ENCODE data around the gene TMEM200C. TPM values are rescaled to one million over a fixed set of nuclear protein-coding genes. Genes with fewer than 3 reads are reported as not detected.
A peak's percentile ranks its signal among the peaks of the same experiment; 100 is the strongest.

TMEM200C gene
- total RNA-seq, 1 experiment from 2014 or later, result 0.05 TPM

DNA sequence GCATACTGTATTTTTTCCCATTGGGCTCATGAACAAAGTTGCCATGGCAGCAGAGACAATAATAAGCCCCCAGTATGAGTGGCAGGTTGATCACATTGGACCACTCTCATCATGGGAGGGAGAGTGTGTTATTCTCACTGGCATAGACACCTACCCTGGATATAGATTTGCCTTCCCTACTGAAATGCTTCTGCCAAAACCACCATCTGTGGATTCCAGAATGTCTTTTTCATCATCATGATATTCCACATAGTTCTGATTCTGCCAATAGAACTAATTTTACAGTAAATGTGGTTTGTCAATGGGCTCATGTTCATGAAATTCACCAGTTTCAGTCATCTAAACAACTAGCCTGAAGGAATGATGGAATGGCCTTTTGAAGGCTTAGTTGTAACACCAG is 18.4 kb downstream of the TMEM200C start:
- BruUV-seq (replicated peaks), result no TSS peak
- POLR2A ChIA-PET, result no interaction called here

GRCh38 chr18:5874336-5874735 is 21.0 kb downstream of the TMEM200C start:
- no TSS peak for BruUV-seq (replicated peaks)
- Histone ChIP-seq H3K9me3 (no peaks in the 10 kb centered on the region), H3K4me3 (ENCODE audit: low read depth, low read length) (no peak overlapping the region), H3K36me3 (ENCODE audit: control insufficient read depth, insufficient read depth, low read length) (no peaks in the 10 kb centered on the region), H3K27me3 (replicated peaks; ENCODE audit: control insufficient read depth, insufficient read depth, low read length) (0 out of 2 replicates have a peak, but pooled peaks cover 2% of the 10 kb centered on the region), H3K4me1 (no peaks in the 10 kb centered on the region)
- DNase-seq, result no peak
- CTCF ChIA-PET, result no interaction called here
- intact Hi-C loops (cut with micrococcal nuclease; ENCODE audit: unreplicated experiment), result no loop called here
- H3K36me3 Mint-ChIP-seq (ENCODE audit: insufficient read depth, unreplicated experiment), result no peaks in the 10 kb centered on the region
- H3K27ac Mint-ChIP-seq (ENCODE audit: unreplicated experiment), result no peak overlapping the region
- no peak overlapping the region for H3K4me3 Mint-ChIP-seq (ENCODE audit: unreplicated experiment)
- no peaks in the 10 kb centered on the region for H3K4me1 Mint-ChIP-seq (ENCODE audit: low read depth, unreplicated experiment)
- H3K9me3 Mint-ChIP-seq (ENCODE audit: unreplicated experiment), result no peaks in the 10 kb centered on the region
- no peaks in the 10 kb centered on the region for H3K27me3 Mint-ChIP-seq (ENCODE audit: insufficient read depth, unreplicated experiment)
- TF ChIP-seq, protein P1, sequence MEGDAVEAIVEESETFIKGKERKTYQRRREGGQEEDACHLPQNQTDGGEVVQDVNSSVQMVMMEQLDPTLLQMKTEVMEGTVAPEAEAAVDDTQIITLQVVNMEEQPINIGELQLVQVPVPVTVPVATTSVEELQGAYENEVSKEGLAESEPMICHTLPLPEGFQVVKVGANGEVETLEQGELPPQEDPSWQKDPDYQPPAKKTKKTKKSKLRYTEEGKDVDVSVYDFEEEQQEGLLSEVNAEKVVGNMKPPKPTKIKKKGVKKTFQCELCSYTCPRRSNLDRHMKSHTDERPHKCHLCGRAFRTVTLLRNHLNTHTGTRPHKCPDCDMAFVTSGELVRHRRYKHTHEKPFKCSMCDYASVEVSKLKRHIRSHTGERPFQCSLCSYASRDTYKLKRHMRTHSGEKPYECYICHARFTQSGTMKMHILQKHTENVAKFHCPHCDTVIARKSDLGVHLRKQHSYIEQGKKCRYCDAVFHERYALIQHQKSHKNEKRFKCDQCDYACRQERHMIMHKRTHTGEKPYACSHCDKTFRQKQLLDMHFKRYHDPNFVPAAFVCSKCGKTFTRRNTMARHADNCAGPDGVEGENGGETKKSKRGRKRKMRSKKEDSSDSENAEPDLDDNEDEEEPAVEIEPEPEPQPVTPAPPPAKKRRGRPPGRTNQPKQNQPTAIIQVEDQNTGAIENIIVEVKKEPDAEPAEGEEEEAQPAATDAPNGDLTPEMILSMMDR (IDR thresholded peaks at IDR 0.05; ENCODE audit: insufficient read depth in 1 of 2, low read depth in 1 of 2, low read length in 1 of 2, severe bottlenecking in 1 of 2, unreplicated experiment in 1 of 2), result no peak
- POLR2A ChIA-PET, result no interaction called here

More for the DNA sequence above, 18.4 kb downstream of the TMEM200C start:
- no peak for DNase-seq
- no peaks in the 10 kb centered on the region for H3K27me3 Mint-ChIP-seq (ENCODE audit: insufficient read depth, unreplicated experiment)
- no peak overlapping the region for H3K4me3 ChIP-seq (ENCODE audit: low read depth, low read length)
- H3K9me3 Mint-ChIP-seq (ENCODE audit: unreplicated experiment), result no peaks in the 10 kb centered on the region
- H3K9me3 ChIP-seq, result no peaks in the 10 kb centered on the region
- intact Hi-C loops (cut with micrococcal nuclease; ENCODE audit: unreplicated experiment), result loop anchor here (5.0 kb wide), 1 partner anchor 1010 kb away; no protein-coding TSS in a partner anchor
- CTCF ChIA-PET, result no interaction called here
- no peaks in the 10 kb centered on the region for H3K4me1 Mint-ChIP-seq (ENCODE audit: low read depth, unreplicated experiment)
- H3K4me3 Mint-ChIP-seq (ENCODE audit: unreplicated experiment), result no peak overlapping the region
- no peaks in the 10 kb centered on the region for H3K4me1 ChIP-seq
- H3K36me3 Mint-ChIP-seq (ENCODE audit: insufficient read depth, unreplicated experiment), result no peaks in the 10 kb centered on the region
- H3K27me3 ChIP-seq (replicated peaks; ENCODE audit: control insufficient read depth, insufficient read depth, low read length), result 0 out of 2 replicates have a peak, but pooled peaks cover 2% of the 10 kb centered on the region
- H3K27ac Mint-ChIP-seq (ENCODE audit: unreplicated experiment), result no peak overlapping the region
- TF ChIP-seq, protein P1 (IDR thresholded peaks at IDR 0.05; ENCODE audit: insufficient read depth in 1 of 2, low read depth in 1 of 2, low read length in 1 of 2, severe bottlenecking in 1 of 2, unreplicated experiment in 1 of 2), result no peak
- H3K36me3 ChIP-seq (ENCODE audit: control insufficient read depth, insufficient read depth, low read length), result no peaks in the 10 kb centered on the region

- Mint-ChIP-seq H3K27me3 (ENCODE audit: insufficient read depth, unreplicated experiment) (no peaks in the 10 kb centered on the region), H3K27ac (ENCODE audit: unreplicated experiment) (no peak overlapping the region), H3K9me3 (ENCODE audit: unreplicated experiment) (no peaks in the 10 kb centered on the region), H3K4me1 (ENCODE audit: low read depth, unreplicated experiment) (no peaks in the 10 kb centered on the region), H3K4me3 (ENCODE audit: unreplicated experiment) (no peak overlapping the region), H3K36me3 (ENCODE audit: insufficient read depth, unreplicated experiment) (no peaks in the 10 kb centered on the region)
- no peaks in the 10 kb centered on the region for H3K27me3 ChIP-seq (replicated peaks; ENCODE audit: control insufficient read depth, insufficient read depth, low read length)
- CTCF ChIA-PET, result no interaction called here
- DNase-seq, result peak; percentile 5 to 20
- no peaks in the 10 kb centered on the region for H3K36me3 ChIP-seq (ENCODE audit: control insufficient read depth, insufficient read depth, low read length)
- TF ChIP-seq, protein P1 (IDR thresholded peaks at IDR 0.05; ENCODE audit: insufficient read depth in 1 of 2, low read depth in 1 of 2, low read length in 1 of 2, severe bottlenecking in 1 of 2, unreplicated experiment in 1 of 2), result no peak
- no peak overlapping the region for H3K4me3 ChIP-seq (ENCODE audit: low read depth, low read length)
- no peaks in the 10 kb centered on the region for H3K4me1 ChIP-seq
- POLR2A ChIA-PET, result no interaction called here
- H3K9me3 ChIP-seq, result no peaks in the 10 kb centered on the region
- no TSS peak for BruUV-seq (replicated peaks)
- intact Hi-C loops (cut with micrococcal nuclease; ENCODE audit: unreplicated experiment), result no loop called here
Observed at GRCh38 chr18:5872886-5873285, 22.4 kb downstream of the TMEM200C start.
